GM12878 (cell line): ENCODE data around the gene FAM120B. TPM values are rescaled to one million over a fixed set of nuclear protein-coding genes. Genes with fewer than 3 reads are reported as not detected.
A peak's percentile ranks its signal among the peaks of the same experiment; 100 is the strongest.

Experiments
- ATAC-seq: fragments of 200-7000 bp; cut with Tn5 transposase; 3 replicates; pipeline ENCODE4 v1.9.1; 2020; ENCODE audit warnings: mild to moderate bottlenecking, moderate library complexity
- BruUV-seq: library from RNA; stranded (reverse); fragments of 400-500 nt; replicated peaks from 2 replicates; lab custom pipeline; 2021; lab: Mats Ljungman, UMichigan
- CTCF ChIA-PET: fragments of 300-600 bp; sonication (Branson Sonifier 250); formaldehyde crosslinking; extraction: SDS; loops from one replicate; lab custom pipeline; 2021; ENCODE audit warnings: inconsistent platforms; lab: Yijun Ruan, JAX
- POLR2A ChIA-PET: fragments of 350-600 bp; formaldehyde crosslinking; extraction: SDS; loops from one replicate; lab custom pipeline; 2021; ENCODE audit warnings: inconsistent platforms; lab: Charles Lee
- RAD21 ChIA-PET: fragments of 300-600 bp; sonication (Branson Sonifier 250); formaldehyde crosslinking; loops from one replicate; lab custom pipeline; 2023; ENCODE audit warnings: antibody characterized with exemption; ENCODE audit not compliant: unreplicated experiment; lab: Charles Lee
- SMC1A ChIA-PET: fragments of 300-600 bp; sonication (Branson Sonifier 250); formaldehyde crosslinking; loops from one replicate; lab custom pipeline; 2023; ENCODE audit not compliant: unreplicated experiment, uncharacterized antibody; lab: Charles Lee
- DNase-seq: peaks from one replicate; pipeline ENCODE4 v3.0.0-alpha.2; 2011; ENCODE audit warnings: low read depth, low spot score
- FAIRE-seq: peaks from 3 replicates; lab custom pipeline; 2011; peaks lifted over from hg19 to GRCh38; lab: Jason Lieb, UNC
- H2AFZ ChIP-seq: 2 replicates; pipeline ENCODE4 v1.6.0; 2011; ENCODE audit warnings: low read depth, low read length, control low read depth; ENCODE audit not compliant: control insufficient read depth
- H3K27ac ChIP-seq: 2 replicates; pipeline ENCODE4 v1.5.1; 2011; ENCODE audit warnings: control low read depth; ENCODE audit not compliant: control insufficient read depth, insufficient read depth
- H3K27me3 ChIP-seq, 2 experiments: replicated peaks in 1 of 2; 2 replicates each; pipeline versions ENCODE4 v1.6.0 to v1.6.1; 2011; ENCODE audit warnings: low read length in 1 of 2; ENCODE audit not compliant: control insufficient read depth in 2 of 2, insufficient read depth in 2 of 2
- H3K36me3 ChIP-seq, 2 experiments: 2 replicates each; pipeline ENCODE4 v1.5.1; 2011; ENCODE audit warnings: low read length in 1 of 2; ENCODE audit not compliant: control insufficient read depth in 2 of 2, insufficient read depth in 2 of 2
- H3K4me1 ChIP-seq: 2 replicates; pipeline ENCODE4 v1.6.1; 2011; ENCODE audit warnings: mild to moderate bottlenecking, low read length, moderate library complexity, mixed read lengths; ENCODE audit not compliant: control insufficient read depth, insufficient read depth
- H3K4me2 ChIP-seq: 2 replicates; pipeline ENCODE4 v1.6.0; 2011; ENCODE audit warnings: control low read depth; ENCODE audit not compliant: control insufficient read depth, insufficient read depth
- H3K4me3 ChIP-seq: fragments of 200-600 bp; sonication (generic); 2 replicates; pipeline ENCODE4 v1.5.1; 2016
- H3K79me2 ChIP-seq: 2 replicates; pipeline ENCODE4 v1.6.0; 2011; ENCODE audit warnings: low read length; ENCODE audit not compliant: control insufficient read depth, insufficient read depth
- H3K9ac ChIP-seq: 2 replicates; pipeline ENCODE4 v1.8.0; 2011; ENCODE audit warnings: low read length, control low read depth, mixed read lengths; ENCODE audit not compliant: control insufficient read depth, insufficient read depth
- H3K9me3 ChIP-seq: replicated peaks from 3 replicates; pipeline ENCODE4 v1.5.1; 2011; ENCODE audit warnings: mild to moderate bottlenecking, low read length; ENCODE audit not compliant: control insufficient read depth, insufficient read depth
- H4K20me1 ChIP-seq: 2 replicates; pipeline ENCODE4 v1.6.0; 2011; ENCODE audit not compliant: control insufficient read depth, insufficient read depth
- ETV6 ChIP-seq, 2 experiments: fragments of 450-650 bp in 1 of 2; IDR thresholded peaks in 1 of 2; conservative IDR thresholded peaks in 1 of 2; 2 replicates each; pipeline ENCODE4 v1.6.1; 2014; ENCODE audit warnings: antibody characterized with exemption in 1 of 2, borderline replicate concordance in 1 of 2, low read depth in 1 of 2, mild to moderate bottlenecking in 1 of 2, moderate library complexity in 1 of 2
- EZH2 ChIP-seq: IDR thresholded peaks from 2 replicates; pipeline ENCODE4 v1.6.1; 2012; ENCODE audit warnings: low read depth, mild to moderate bottlenecking, control low read depth, inconsistent platforms, low read length, borderline replicate concordance; ENCODE audit not compliant: control insufficient read depth
- POU2F2 ChIP-seq: IDR thresholded peaks from 3 replicates; pipeline ENCODE4 v1.6.1; 2011; ENCODE audit warnings: low read depth, mild to moderate bottlenecking, low read length, borderline replicate concordance
- RBBP5 ChIP-seq: fragments of 200-600 bp; sonication (generic); conservative IDR thresholded peaks from 2 replicates; pipeline ENCODE4 v1.6.1; 2016
- SPI1 ChIP-seq: IDR thresholded peaks from 2 replicates; pipeline ENCODE4 v1.6.1; 2011; ENCODE audit warnings: low read depth, mild to moderate bottlenecking, low read length, moderate library complexity, borderline replicate concordance; ENCODE audit not compliant: insufficient read depth
- WGBS: methylation state at CpG from one replicate; pipeline ENCODE4 v1.1.6; 2016; ENCODE audit warnings: low lambda C conversion rate; ENCODE audit not compliant: insufficient replicate concordance, insufficient coverage; ENCODE audit errors: missing lambda C conversion rate; 5-methylcytosine and 5-hydroxymethylcytosine counted together
- in situ Hi-C: fragments of 300-500 bp; cut with MboI; formaldehyde crosslinking; loops from 9 replicates; pipeline ENCODE4 v1.14.3; 2018; ENCODE audit warnings: mixed read lengths
- intact Hi-C: fragments of 100-400 bp; cut with micrococcal nuclease; formaldehyde crosslinking; loops from one replicate; pipeline ENCODE4 v1.14.2; 2022; ENCODE audit not compliant: unreplicated experiment
- polyA plus RNA-seq, 11 experiments: library from polyadenylated mRNA; depleted of rRNA in 4 of 11; unstranded in 6 of 11; stranded (reverse) in 5 of 11; fragments of >200 nt; fragmentation: Nextera tagmentation in 4 of 11; fragmentation: Illumina TruSeq in 1 of 11; extraction: Ambion mirVana in 4 of 11; extraction: Trizol in 1 of 11; gene quantifications; 1 replicate in 1 of 11; 2 replicates in 10 of 11; pipeline versions ENCODE4 v1.2.1 to v1.2.3, GENCODE V29; 2011 to 2016; ENCODE audit warnings: inconsistent platforms in 2 of 11, missing spikeins in 2 of 11, low read depth in 1 of 11
- total RNA-seq, 4 experiments: library from RNA; depleted of rRNA in 3 of 4; stranded (reverse); fragments of >200 nt in 3 of 4; fragmentation: Illumina TruSeq in 1 of 4; extraction: Trizol in 1 of 4; gene quantifications; 2 replicates each; pipeline versions ENCODE4 v1.2.1 to v1.2.3, GENCODE V29; 2013 to 2021

The FAM120B gene
- total and polyA plus RNA-seq, 10 of the 15 experiments (the other 5 are each of a cell fraction or from before 2014, with no cell fraction given), result 3.3 to 21.6 (median 15.3) TPM

- TF ChIP-seq SPI1, result no peak
- TF ChIP-seq POU2F2, result no peak
- TF ChIP-seq, all 136 proteins: peak for 0
These were observed 12.2 kb upstream of the FAM120B start (continued) for GRCh38 chr6:170294298-170294730.

GRCh38 chr6:170294813-170295509, 11.6 kb upstream of the FAM120B start:
- no peak overlapping the region for H3K27ac ChIP-seq
- FAIRE-seq, result no peak
- 0 out of 2 replicates have a peak overlapping the region, but pooled peaks have one; percentile 29 for H2AFZ ChIP-seq
- H3K79me2 ChIP-seq, result no peaks in the 10 kb centered on the region
- no peak overlapping the region for H3K9ac ChIP-seq
- POLR2A ChIA-PET, result no interaction called here
- no TSS peak for BruUV-seq
- no peak for ATAC-seq
- 19% methylated on average over 30 of the region's 30 CpGs for WGBS
- no peaks in the 10 kb centered on the region for H4K20me1 ChIP-seq
- H3K27me3 ChIP-seq, result peaks cover 14 to 35% of the 10 kb centered on the region in 2 experiments
- CTCF ChIA-PET, result interaction anchor here (1.1 to 1.6 kb wide), 4 partner anchors 9 to 223 kb away, joined by 3 to 4 read pairs (median 4); no protein-coding TSS in a partner anchor
- SMC1A ChIA-PET, result interaction anchor here (1.3 to 2.1 kb wide), 2 partner anchors 222 to 491 kb away, joined by 4 to 7 read pairs; no protein-coding TSS in a partner anchor
- RAD21 ChIA-PET, result no interaction called here
- H3K4me1 ChIP-seq, result peaks cover 23% of the 10 kb centered on the region
- DNase-seq, result no peak
- no peaks in the 10 kb centered on the region for H3K9me3 ChIP-seq
- intact Hi-C loops, result loop anchor here (10.0 kb wide), 1 partner anchor 460 kb away; no protein-coding TSS in a partner anchor
- in situ Hi-C loops, result no loop called here
- no peaks in the 10 kb centered on the region for H3K36me3 ChIP-seq
- TF ChIP-seq RBBP5 (no peak), ETV6 (conservative IDR thresholded peaks at IDR 0.05 in 1 of 2, IDR thresholded peaks at IDR 0.05 in 1 of 2; ENCODE audit: borderline replicate concordance in 1 of 2, low read depth in 1 of 2) (no peak), EZH2 (0 out of 2 replicates have a peak, but pooled peaks have one; percentile 3)
- H3K4me3 ChIP-seq, result peak overlapping the region; percentile 57; the same call in 1 of the 2 replicates
- H3K4me2 ChIP-seq, result peak overlapping the region; percentile 99
